DMS79 treated with DMSO at 0.1 percent for 48 hours (cell line): ENCODE results near the gene PRIMPOL.
"Not testable (repeated sequence)": the region's sequence is repeated elsewhere in the genome, so short reads cannot be mapped to it uniquely, and the experiment has no call there.

ENCODE experiments used
- DNase-seq: peaks from one replicate; lab custom pipeline; 2025; lab: John Stamatoyannopoulos, UW

Gene PRIMPOL

GRCh38 chr4:184641022-184641421 lies 8.5 kb upstream of the PRIMPOL start:
- no peak for DNase-seq

- no peak for DNase-seq
Observed at GRCh38 chr4:184641451-184641850, 8.1 kb upstream of the PRIMPOL start.

GRCh38 chr4:184643731-184644130 lies 5.8 kb upstream of the PRIMPOL start:
- DNase-seq, result no peak

- no peak for DNase-seq
Observed at GRCh38 chr4:184644553-184645307, 4.8 kb upstream of the PRIMPOL start.

GRCh38 chr4:184645904-184646610 lies 3.5 kb upstream of the PRIMPOL start:
- DNase-seq, result no peak

GRCh38 chr4:184647266-184648053 lies 2.1 kb upstream of the PRIMPOL start:
- no peak for DNase-seq

GRCh38 chr4:184648054-184648312 lies 1.6 kb upstream of the PRIMPOL start:
- no peak for DNase-seq

- peak; percentile 17 for DNase-seq
Observed at GRCh38 chr4:184648313-184649025, 1.1 kb upstream of the PRIMPOL start.

GRCh38 chr4:184649971-184650855 lies 675 bp downstream of the PRIMPOL start:
- DNase-seq, result no peak

- no peak for DNase-seq
Observed at GRCh38 chr4:184651899-184652298, 2.4 kb downstream of the PRIMPOL start.

GRCh38 chr4:184652681-184653080 lies 3.1 kb downstream of the PRIMPOL start:
- DNase-seq, result not testable (repeated sequence)

- DNase-seq, result no peak
Observed at GRCh38 chr4:184653650-184654049, 4.1 kb downstream of the PRIMPOL start.

GRCh38 chr4:184655889-184656869 lies 6.6 kb downstream of the PRIMPOL start:
- no peak for DNase-seq

- DNase-seq, result no peak
Observed at GRCh38 chr4:184657144-184657543, 7.6 kb downstream of the PRIMPOL start.

GRCh38 chr4:184657820-184658219 lies 8.3 kb downstream of the PRIMPOL start:
- not testable (repeated sequence) for DNase-seq

- DNase-seq, result no peak
Observed at GRCh38 chr4:184660978-184661377, 11.4 kb downstream of the PRIMPOL start.

- DNase-seq, result no peak
Observed at GRCh38 chr4:184662236-184662635, 12.7 kb downstream of the PRIMPOL start.

GRCh38 chr4:184664445-184665210 lies 15.1 kb downstream of the PRIMPOL start:
- no peak for DNase-seq

GRCh38 chr4:184666670-184667069 lies 17.1 kb downstream of the PRIMPOL start:
- DNase-seq, result no peak
